GM12878 (cell line): ENCODE measurements around the gene VPS8. TPM values are rescaled to one million over a fixed set of nuclear protein-coding genes. Genes with fewer than 3 reads are reported as not detected.

ENCODE experiments used
- ATAC-seq: fragments of 200-7000 bp; cut with Tn5 transposase; 3 replicates; pipeline ENCODE4 v1.9.1; 2020; ENCODE audit warnings: mild to moderate bottlenecking, moderate library complexity
- BruUV-seq: library from RNA; stranded (reverse); fragments of 400-500 nt; replicated peaks from 2 replicates; lab custom pipeline; 2021; lab: Mats Ljungman, UMichigan
- CTCF ChIA-PET: fragments of 300-600 bp; sonication (Branson Sonifier 250); formaldehyde crosslinking; extraction: SDS; loops from one replicate; lab custom pipeline; 2021; ENCODE audit warnings: inconsistent platforms; lab: Yijun Ruan, JAX
- POLR2A ChIA-PET: fragments of 350-600 bp; formaldehyde crosslinking; extraction: SDS; loops from one replicate; lab custom pipeline; 2021; ENCODE audit warnings: inconsistent platforms; lab: Charles Lee
- RAD21 ChIA-PET: fragments of 300-600 bp; sonication (Branson Sonifier 250); formaldehyde crosslinking; loops from one replicate; lab custom pipeline; 2023; ENCODE audit warnings: antibody characterized with exemption; ENCODE audit not compliant: unreplicated experiment; lab: Charles Lee
- SMC1A ChIA-PET: fragments of 300-600 bp; sonication (Branson Sonifier 250); formaldehyde crosslinking; loops from one replicate; lab custom pipeline; 2023; ENCODE audit not compliant: unreplicated experiment, uncharacterized antibody; lab: Charles Lee
- DNase-seq: peaks from one replicate; pipeline ENCODE4 v3.0.0-alpha.2; 2011; ENCODE audit warnings: low read depth, low spot score
- FAIRE-seq: peaks from 3 replicates; lab custom pipeline; 2011; peaks lifted over from hg19 to GRCh38; lab: Jason Lieb, UNC
- H2AFZ ChIP-seq: 2 replicates; pipeline ENCODE4 v1.6.0; 2011; ENCODE audit warnings: low read depth, low read length, control low read depth; ENCODE audit not compliant: control insufficient read depth
- H3K27ac ChIP-seq: 2 replicates; pipeline ENCODE4 v1.5.1; 2011; ENCODE audit warnings: control low read depth; ENCODE audit not compliant: control insufficient read depth, insufficient read depth
- H3K27me3 ChIP-seq, 2 experiments: replicated peaks in 1 of 2; 2 replicates each; pipeline versions ENCODE4 v1.6.0 to v1.6.1; 2011; ENCODE audit warnings: low read length in 1 of 2; ENCODE audit not compliant: control insufficient read depth in 2 of 2, insufficient read depth in 2 of 2
- H3K36me3 ChIP-seq, 2 experiments: 2 replicates each; pipeline ENCODE4 v1.5.1; 2011; ENCODE audit warnings: low read length in 1 of 2; ENCODE audit not compliant: control insufficient read depth in 2 of 2, insufficient read depth in 2 of 2
- H3K4me1 ChIP-seq: 2 replicates; pipeline ENCODE4 v1.6.1; 2011; ENCODE audit warnings: mild to moderate bottlenecking, low read length, moderate library complexity, mixed read lengths; ENCODE audit not compliant: control insufficient read depth, insufficient read depth
- H3K4me2 ChIP-seq: 2 replicates; pipeline ENCODE4 v1.6.0; 2011; ENCODE audit warnings: control low read depth; ENCODE audit not compliant: control insufficient read depth, insufficient read depth
- H3K4me3 ChIP-seq: fragments of 200-600 bp; sonication (generic); 2 replicates; pipeline ENCODE4 v1.5.1; 2016
- H3K79me2 ChIP-seq: 2 replicates; pipeline ENCODE4 v1.6.0; 2011; ENCODE audit warnings: low read length; ENCODE audit not compliant: control insufficient read depth, insufficient read depth
- H3K9ac ChIP-seq: 2 replicates; pipeline ENCODE4 v1.8.0; 2011; ENCODE audit warnings: low read length, control low read depth, mixed read lengths; ENCODE audit not compliant: control insufficient read depth, insufficient read depth
- H3K9me3 ChIP-seq: replicated peaks from 3 replicates; pipeline ENCODE4 v1.5.1; 2011; ENCODE audit warnings: mild to moderate bottlenecking, low read length; ENCODE audit not compliant: control insufficient read depth, insufficient read depth
- H4K20me1 ChIP-seq: 2 replicates; pipeline ENCODE4 v1.6.0; 2011; ENCODE audit not compliant: control insufficient read depth, insufficient read depth
- BHLHE40 ChIP-seq, 2 experiments: fragments of 450-650 bp in 1 of 2; IDR thresholded peaks; 2 replicates each; pipeline ENCODE4 v1.6.1; 2011 to 2017; ENCODE audit warnings: low read depth in 2 of 2, borderline replicate concordance in 1 of 2, improper control_type of control experiment in 1 of 2, low read length in 1 of 2, mild to moderate bottlenecking in 1 of 2
- BRCA1 ChIP-seq: IDR thresholded peaks from 2 replicates; pipeline ENCODE4 v1.6.1; 2011; ENCODE audit warnings: low read depth, low read length, improper control_type of control experiment
- HCFC1 ChIP-seq: fragments of 150-350 bp; IDR thresholded peaks from 2 replicates; pipeline ENCODE4 v1.6.1; 2014; ENCODE audit warnings: low read length
- HDAC6 ChIP-seq: fragments of 200-600 bp; sonication (generic); IDR thresholded peaks from one replicate; pipeline ENCODE4 v1.8.0; 2017; ENCODE audit warnings: antibody characterized with exemption; ENCODE audit not compliant: unreplicated experiment
- IKZF1 ChIP-seq: fragments of 450-650 bp; conservative IDR thresholded peaks from 2 replicates; pipeline ENCODE4 v1.6.1; 2017; ENCODE audit warnings: antibody characterized with exemption, mild to moderate bottlenecking
- IRF4 ChIP-seq: IDR thresholded peaks from 2 replicates; pipeline ENCODE4 v1.6.1; 2011; ENCODE audit warnings: low read depth, low read length
- KLF5 ChIP-seq: fragments of 450-650 bp; IDR thresholded peaks from 2 replicates; pipeline ENCODE4 v1.6.1; 2014; ENCODE audit warnings: mild to moderate bottlenecking; ENCODE audit not compliant: partially characterized antibody
- MTA3 ChIP-seq: IDR thresholded peaks from 2 replicates; pipeline ENCODE4 v1.6.1; 2012; ENCODE audit warnings: low read length, inconsistent platforms, borderline replicate concordance
- MXI1 ChIP-seq: fragments of 150-350 bp; IDR thresholded peaks from 2 replicates; pipeline ENCODE4 v1.6.1; 2011; ENCODE audit warnings: low read depth, mild to moderate bottlenecking, inconsistent platforms, low read length, improper control_type of control experiment
- MYB ChIP-seq: fragments of 150-350 bp; IDR thresholded peaks from 2 replicates; pipeline ENCODE4 v1.6.1; 2014; ENCODE audit warnings: mild to moderate bottlenecking, low read depth, low read length, borderline replicate concordance
- PAX8 ChIP-seq: fragments of 450-650 bp; IDR thresholded peaks from 2 replicates; pipeline ENCODE4 v1.6.1; 2017; ENCODE audit warnings: mild to moderate bottlenecking, moderate library complexity
- POLR2AphosphoS2 ChIP-seq: IDR thresholded peaks from 2 replicates; pipeline ENCODE4 v1.6.1; 2011; ENCODE audit warnings: low read depth, mild to moderate bottlenecking, low read length, improper control_type of control experiment, moderate library complexity
- RAD21 ChIP-seq: IDR thresholded peaks from 2 replicates; pipeline ENCODE4 v1.6.1; 2011; ENCODE audit warnings: mild to moderate bottlenecking, low read depth, low read length, moderate library complexity; ENCODE audit not compliant: insufficient read depth
- RAD51 ChIP-seq: fragments of 450-650 bp; IDR thresholded peaks from 2 replicates; pipeline ENCODE4 v1.6.1; 2016; ENCODE audit warnings: moderate library complexity, mild to moderate bottlenecking, inconsistent platforms
- RB1 ChIP-seq: fragments of 450-650 bp; formaldehyde crosslinking; IDR thresholded peaks from 2 replicates; pipeline ENCODE4 v1.6.1; 2017; ENCODE audit warnings: mild to moderate bottlenecking, borderline replicate concordance
- RELA ChIP-seq: fragments of 450-650 bp; IDR thresholded peaks from 2 replicates; pipeline ENCODE4 v1.8.0; 2014; ENCODE audit warnings: borderline replicate concordance; ENCODE audit not compliant: partially characterized antibody
- SRF ChIP-seq, 2 experiments: IDR thresholded peaks; 2 replicates each; pipeline ENCODE4 v1.6.1; 2011; ENCODE audit warnings: low read depth in 2 of 2, low read length in 2 of 2, mild to moderate bottlenecking in 1 of 2, moderate library complexity in 1 of 2
- TARDBP ChIP-seq: IDR thresholded peaks from 2 replicates; pipeline ENCODE4 v1.6.1; 2016; ENCODE audit warnings: borderline replicate concordance
- ZNF207 ChIP-seq: fragments of 450-650 bp; IDR thresholded peaks from 2 replicates; pipeline ENCODE4 v1.6.1; 2014; ENCODE audit warnings: antibody characterized with exemption, mild to moderate bottlenecking, borderline replicate concordance
- ZNF274 ChIP-seq: IDR thresholded peaks from one replicate; pipeline ENCODE4 v1.8.0; 2011; ENCODE audit not compliant: insufficient read length, insufficient read depth
- ZNF384 ChIP-seq: IDR thresholded peaks from 2 replicates; pipeline ENCODE4 v1.6.1; 2012; ENCODE audit warnings: low read depth, mild to moderate bottlenecking, low read length, improper control_type of control experiment, borderline replicate concordance
- ZNF592 ChIP-seq: fragments of 450-650 bp; IDR thresholded peaks from 2 replicates; pipeline ENCODE4 v1.6.1; 2017; ENCODE audit warnings: mild to moderate bottlenecking, moderate library complexity
- WGBS: methylation state at CpG from one replicate; pipeline ENCODE4 v1.1.6; 2016; ENCODE audit warnings: low lambda C conversion rate; ENCODE audit not compliant: insufficient replicate concordance, insufficient coverage; ENCODE audit errors: missing lambda C conversion rate; 5-methylcytosine and 5-hydroxymethylcytosine counted together
- in situ Hi-C: fragments of 300-500 bp; cut with MboI; formaldehyde crosslinking; loops from 9 replicates; pipeline ENCODE4 v1.14.3; 2018; ENCODE audit warnings: mixed read lengths
- intact Hi-C: fragments of 100-400 bp; cut with micrococcal nuclease; formaldehyde crosslinking; loops from one replicate; pipeline ENCODE4 v1.14.2; 2022; ENCODE audit not compliant: unreplicated experiment
- polyA plus RNA-seq, 11 experiments: library from polyadenylated mRNA; depleted of rRNA in 4 of 11; unstranded in 6 of 11; stranded (reverse) in 5 of 11; fragments of >200 nt; fragmentation: Nextera tagmentation in 4 of 11; fragmentation: Illumina TruSeq in 1 of 11; extraction: Ambion mirVana in 4 of 11; extraction: Trizol in 1 of 11; gene quantifications; 1 replicate in 1 of 11; 2 replicates in 10 of 11; pipeline versions ENCODE4 v1.2.1 to v1.2.3, GENCODE V29; 2011 to 2016; ENCODE audit warnings: inconsistent platforms in 2 of 11, missing spikeins in 2 of 11, low read depth in 1 of 11
- total RNA-seq, 4 experiments: library from RNA; depleted of rRNA in 3 of 4; stranded (reverse); fragments of >200 nt in 3 of 4; fragmentation: Illumina TruSeq in 1 of 4; extraction: Trizol in 1 of 4; gene quantifications; 2 replicates each; pipeline versions ENCODE4 v1.2.1 to v1.2.3, GENCODE V29; 2013 to 2021

VPS8 gene
- total and polyA plus RNA-seq, 10 of the 15 experiments (the other 5 are each of a cell fraction or from before 2014, with no cell fraction given): 8.9 to 34.7 (median 20.9) TPM

- TF ChIP-seq MYB (no peak), IKZF1 (peak; percentile 64), PAX8 (no peak), BHLHE40 (IDR thresholded peaks at IDR 0.05; ENCODE audit: borderline replicate concordance in 1 of 2, low read depth in 2 of 2, low read length in 1 of 2) (peak; percentile 84 to 92), ZNF384 (no peak), HDAC6 (no peak), MTA3 (no peak), HCFC1 (peak; percentile 42; the same call in 1 of the 2 replicates), MXI1 (peak; percentile 68; the same call in 1 of the 2 replicates), RAD51 (peak; percentile 96), TARDBP (no peak), ZNF207 (peak; percentile 79; the same call in 1 of the 2 replicates)
- TF ChIP-seq, all 136 proteins: peak for 42
Observed at GRCh38 chr3:184811999-184812661, at the start of gene VPS8 (continued).

GRCh38 chr3:184764191-184764590 is 47.8 kb upstream of the VPS8 start:
- SMC1A ChIA-PET: interaction anchor here (0.6 kb wide), 1 partner anchor 382 kb away, joined by 3 read pairs; no protein-coding TSS in a partner anchor
- POLR2A ChIA-PET: no interaction called here
- intact Hi-C loops: no loop called here
- H2AFZ ChIP-seq: no peak overlapping the region
- no peaks in the 10 kb centered on the region for H4K20me1 ChIP-seq
- DNase-seq: no peak
- H3K9me3 ChIP-seq: no peaks in the 10 kb centered on the region
- peaks cover 10% of the 10 kb centered on the region; the same call in 1 of the 2 replicates for H3K4me1 ChIP-seq
- H3K4me3 ChIP-seq: no peak overlapping the region
- in situ Hi-C loops: no loop called here
- no peaks in the 10 kb centered on the region for H3K36me3 ChIP-seq
- no peaks in the 10 kb centered on the region for H3K27me3 ChIP-seq
- H3K79me2 ChIP-seq: no peaks in the 10 kb centered on the region
- CTCF ChIA-PET: interaction anchor here (1.3 kb wide), 1 partner anchor 14 kb away, joined by 4 read pairs; no protein-coding TSS in a partner anchor
- WGBS: 98% methylated on average over 4 of the region's 4 CpGs
- H3K4me2 ChIP-seq: no peak overlapping the region
- no peak for FAIRE-seq
- no peak overlapping the region for H3K9ac ChIP-seq
- no peak for ATAC-seq
- no peak overlapping the region for H3K27ac ChIP-seq
- BruUV-seq: no TSS peak
- RAD21 ChIA-PET: no interaction called here
- TF ChIP-seq PAX8 (no peak), POLR2AphosphoS2 (no peak), BRCA1 (no peak), RELA (no peak), RAD21 (no peak), ZNF274 (no peak), RB1 (no peak), IRF4 (no peak), ZNF592 (no peak), SRF (IDR thresholded peaks at IDR 0.05; ENCODE audit: low read depth in 2 of 2, low read length in 2 of 2) (no peak), KLF5 (no peak)
